Right atrium auricular region (tissue), 2 donors: Measurements from ENCODE around the gene RREB1. TPM values are rescaled to one million over a fixed set of nuclear protein-coding genes. Genes with fewer than 3 reads are reported as not detected.

Experiments used
- DNase-seq: peaks from one replicate; pipeline ENCODE4 v3.0.0-alpha.2; 2019; ENCODE audit warnings: low spot score
- H3K27ac ChIP-seq, 2 donors: fragments of 200-600 bp; sonication (generic); 1 replicate in 1 of 2; 2 replicates in 1 of 2; pipeline ENCODE4 v1.5.1; 2016 to 2019
- H3K27me3 ChIP-seq, 2 donors: fragments of 200-600 bp; sonication (generic); one replicate each; pipeline versions ENCODE4 v1.5.1 to v1.6.0; 2017 to 2019
- H3K36me3 ChIP-seq: fragments of 200-600 bp; sonication (generic); one replicate; pipeline ENCODE4 v1.5.1; 2016
- H3K4me1 ChIP-seq, 2 donors: fragments of 200-600 bp; sonication (generic); one replicate each; pipeline versions ENCODE4 v1.5.1 to v1.6.0; 2017 to 2019
- H3K4me3 ChIP-seq, 2 donors: fragments of 200-600 bp; sonication (generic); 1 replicate in 1 of 2; 2 replicates in 1 of 2; pipeline ENCODE4 v1.5.1; 2017 to 2019; ENCODE audit warnings: mild to moderate bottlenecking in 1 of 2, moderate library complexity in 1 of 2
- H3K9me3 ChIP-seq, 2 donors: fragments of 200-600 bp; sonication (generic); one replicate each; pipeline ENCODE4 v1.5.1; 2019
- total RNA-seq, 2 donors: library from RNA; depleted of rRNA; stranded (reverse); fragments of >200 nt; gene quantifications; one replicate each; pipeline ENCODE4 v1.1.0, GENCODE V29; 2016
- TF ChIP-seq, protein P1 (sequence below), 2 donors: fragments of 200-600 bp; sonication (generic); IDR thresholded peaks; one replicate each; pipeline ENCODE4 v1.5.1; 2019; ENCODE audit warnings: antibody characterized with exemption in 2 of 2

The RREB1 gene
- total RNA-seq, 2 donors from 2014 or later, result 25.5 to 30.3 TPM

DNA sequence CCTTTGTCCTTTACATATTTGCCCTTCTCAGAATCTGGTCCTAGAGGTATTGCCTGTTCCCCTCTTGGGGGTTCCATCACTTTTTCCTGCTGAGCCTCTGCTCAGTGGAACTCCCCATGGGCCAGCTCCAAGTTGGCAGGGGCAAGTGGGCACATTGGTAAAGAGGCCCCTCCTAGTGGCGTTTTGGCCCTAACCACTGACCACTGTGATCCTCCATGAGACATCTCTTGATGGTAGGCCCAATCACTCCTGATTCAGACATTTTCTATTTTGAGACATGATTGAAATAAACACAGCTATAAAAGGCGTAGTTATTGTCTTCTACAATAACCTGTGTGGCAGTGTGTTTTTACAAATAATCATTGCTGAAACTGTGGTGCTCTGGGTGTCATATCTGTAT is 83.0 kb downstream of the RREB1 start:
- Histone ChIP-seq H3K27ac (no peak overlapping the region), H3K36me3 (peaks cover 37% of the 10 kb centered on the region), H3K4me3 (no peak overlapping the region)

DNA sequence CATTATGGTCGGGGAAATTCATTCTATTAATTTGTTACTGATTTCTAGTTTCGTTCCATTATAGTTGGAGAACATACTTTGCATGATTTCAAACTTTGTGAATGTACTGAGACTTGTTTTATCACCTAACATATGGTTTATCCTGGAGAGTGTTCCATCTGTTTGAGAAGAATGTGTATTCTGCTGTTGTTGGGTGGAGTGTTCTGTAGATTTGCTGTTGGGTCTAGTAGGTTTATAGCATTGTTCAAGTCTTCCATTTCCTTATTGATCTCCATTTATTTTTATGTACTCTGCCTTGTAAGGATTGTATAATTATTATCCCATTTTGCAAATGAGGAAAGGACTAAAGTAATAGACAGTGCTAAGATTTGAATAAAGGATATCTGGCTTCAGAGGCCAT is 85.4 kb downstream of the RREB1 start:
- TF ChIP-seq, protein P1, sequence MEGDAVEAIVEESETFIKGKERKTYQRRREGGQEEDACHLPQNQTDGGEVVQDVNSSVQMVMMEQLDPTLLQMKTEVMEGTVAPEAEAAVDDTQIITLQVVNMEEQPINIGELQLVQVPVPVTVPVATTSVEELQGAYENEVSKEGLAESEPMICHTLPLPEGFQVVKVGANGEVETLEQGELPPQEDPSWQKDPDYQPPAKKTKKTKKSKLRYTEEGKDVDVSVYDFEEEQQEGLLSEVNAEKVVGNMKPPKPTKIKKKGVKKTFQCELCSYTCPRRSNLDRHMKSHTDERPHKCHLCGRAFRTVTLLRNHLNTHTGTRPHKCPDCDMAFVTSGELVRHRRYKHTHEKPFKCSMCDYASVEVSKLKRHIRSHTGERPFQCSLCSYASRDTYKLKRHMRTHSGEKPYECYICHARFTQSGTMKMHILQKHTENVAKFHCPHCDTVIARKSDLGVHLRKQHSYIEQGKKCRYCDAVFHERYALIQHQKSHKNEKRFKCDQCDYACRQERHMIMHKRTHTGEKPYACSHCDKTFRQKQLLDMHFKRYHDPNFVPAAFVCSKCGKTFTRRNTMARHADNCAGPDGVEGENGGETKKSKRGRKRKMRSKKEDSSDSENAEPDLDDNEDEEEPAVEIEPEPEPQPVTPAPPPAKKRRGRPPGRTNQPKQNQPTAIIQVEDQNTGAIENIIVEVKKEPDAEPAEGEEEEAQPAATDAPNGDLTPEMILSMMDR (IDR thresholded peaks at IDR 0.05), result no peak

More for the DNA sequence above, 83.0 kb downstream of the RREB1 start:
- peak; percentile 26 for DNase-seq
- H3K27me3 ChIP-seq, result no peaks in the 10 kb centered on the region
- TF ChIP-seq, protein P1 (IDR thresholded peaks at IDR 0.05), result no peak
- H3K9me3 ChIP-seq, result no peaks in the 10 kb centered on the region
- peaks cover 0 to 9% of the 10 kb centered on the region in 2 donors for H3K4me1 ChIP-seq

DNA sequence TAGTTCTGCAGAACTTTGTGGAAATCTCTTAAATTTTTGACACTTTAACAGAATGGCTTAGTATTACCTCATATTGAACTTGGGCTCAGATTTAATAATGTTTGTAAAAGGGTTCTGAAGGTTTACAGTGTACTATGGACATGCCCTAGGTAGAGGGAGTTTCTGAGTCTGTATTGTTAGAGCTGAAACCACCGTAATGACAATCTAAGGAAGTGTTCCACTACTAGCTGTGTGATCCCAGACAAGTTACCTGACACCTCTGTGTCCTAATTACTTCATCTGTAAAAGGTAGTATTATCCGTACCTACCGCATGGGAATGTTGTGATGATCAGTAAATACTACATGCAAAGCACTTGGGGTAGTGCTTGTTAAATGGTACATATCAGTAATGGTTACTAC is 86.9 kb downstream of the RREB1 start:
- peaks cover 17% of the 10 kb centered on the region for H3K36me3 ChIP-seq
- no peaks in the 10 kb centered on the region for H3K27me3 ChIP-seq
- H3K27ac ChIP-seq, result no peak overlapping the region
- no peak overlapping the region for H3K4me3 ChIP-seq
- no peaks in the 10 kb centered on the region for H3K9me3 ChIP-seq
- peaks cover 0 to 10% of the 10 kb centered on the region in 2 donors for H3K4me1 ChIP-seq
- DNase-seq, result no peak
- TF ChIP-seq, protein P1 (IDR thresholded peaks at IDR 0.05), result no peak

More for the DNA sequence above, 85.4 kb downstream of the RREB1 start:
- no peaks in the 10 kb centered on the region for H3K27me3 ChIP-seq
- peaks cover 0 to 10% of the 10 kb centered on the region in 2 donors for H3K4me1 ChIP-seq
- DNase-seq, result no peak
- no peak overlapping the region for H3K27ac ChIP-seq
- no peak overlapping the region for H3K4me3 ChIP-seq
- H3K9me3 ChIP-seq, result no peaks in the 10 kb centered on the region
- peaks cover 22% of the 10 kb centered on the region for H3K36me3 ChIP-seq

DNA sequence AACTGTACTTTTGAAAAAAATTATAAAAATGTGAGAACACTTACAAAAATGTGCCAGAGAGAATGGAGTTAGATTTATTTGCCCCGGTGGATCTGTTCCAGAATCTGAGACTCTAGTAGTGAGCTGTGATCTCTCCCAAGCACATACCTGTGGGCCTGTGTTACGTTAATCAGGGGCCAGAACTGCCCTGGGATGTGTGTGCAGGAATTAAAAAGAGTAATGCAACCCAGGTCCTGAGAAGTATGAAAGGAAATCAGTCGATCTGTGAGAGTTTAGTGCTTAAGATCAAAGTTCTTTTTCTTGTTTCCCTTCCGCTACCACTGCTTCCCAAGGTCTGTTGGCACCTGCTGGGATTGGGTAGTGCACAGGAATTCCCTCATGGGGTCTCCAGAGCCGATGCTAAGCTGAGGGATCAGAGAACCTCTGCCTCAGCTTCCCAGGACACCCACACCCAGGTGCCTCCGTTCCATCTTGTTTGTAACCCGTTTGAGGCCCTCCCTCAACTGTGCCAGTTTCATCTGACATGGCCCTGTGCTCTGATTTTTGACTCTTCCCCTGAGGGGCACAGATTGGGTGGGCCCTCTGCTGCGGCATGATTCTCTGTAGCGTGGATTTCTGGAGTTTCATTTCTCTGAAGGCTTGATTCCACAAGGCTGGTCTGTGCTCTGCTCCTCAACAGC is 87.7 kb downstream of the RREB1 start:
- DNase-seq, result no peak
- H3K4me1 ChIP-seq, result peaks cover 0 to 10% of the 10 kb centered on the region in 2 donors
- no peak overlapping the region for H3K4me3 ChIP-seq
- H3K36me3 ChIP-seq, result peaks cover 10% of the 10 kb centered on the region
- TF ChIP-seq, protein P1 (IDR thresholded peaks at IDR 0.05), result no peak
- peak overlapping the region in 1 of 2 donors; percentile 8 for H3K27ac ChIP-seq
- H3K27me3 ChIP-seq, result no peaks in the 10 kb centered on the region
- H3K9me3 ChIP-seq, result no peaks in the 10 kb centered on the region

DNA sequence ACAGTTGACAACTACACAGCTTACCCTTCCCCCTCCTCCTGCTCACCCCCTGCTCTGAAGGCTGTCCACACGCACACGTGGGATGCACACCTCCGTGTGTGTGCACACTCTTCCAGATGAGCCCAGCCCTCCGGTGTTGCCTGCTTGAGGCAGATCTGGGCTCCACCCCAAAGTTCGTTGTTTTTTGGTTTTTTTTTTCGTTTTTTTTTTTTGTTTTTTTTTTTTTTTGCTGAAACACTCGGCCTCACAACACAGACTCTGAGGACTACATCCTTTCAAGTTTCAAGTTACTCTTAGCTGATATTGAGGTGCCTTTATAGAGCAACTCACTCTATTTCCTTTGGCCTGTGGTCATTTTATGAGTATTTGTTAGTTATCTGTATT is 88.2 kb downstream of the RREB1 start:
- H3K36me3 ChIP-seq, result peaks cover 7% of the 10 kb centered on the region
- H3K9me3 ChIP-seq, result no peaks in the 10 kb centered on the region
- TF ChIP-seq, protein P1 (IDR thresholded peaks at IDR 0.05), result no peak
- H3K27ac ChIP-seq, result peak overlapping the region in 1 of 2 donors; percentile 8
- H3K4me3 ChIP-seq, result no peak overlapping the region
- no peaks in the 10 kb centered on the region for H3K27me3 ChIP-seq
- DNase-seq, result no peak
- peaks cover 0 to 10% of the 10 kb centered on the region in 2 donors for H3K4me1 ChIP-seq
